ENCODE data around the gene PABPC3. TPM values are rescaled to one million over a fixed set of nuclear protein-coding genes. Genes with fewer than 3 reads are reported as not detected.

PABPC3 gene
- polyA plus RNA-seq, 1 of the 3 experiments (the other 2 are of a cell fraction), result 0.02 TPM

DNA sequence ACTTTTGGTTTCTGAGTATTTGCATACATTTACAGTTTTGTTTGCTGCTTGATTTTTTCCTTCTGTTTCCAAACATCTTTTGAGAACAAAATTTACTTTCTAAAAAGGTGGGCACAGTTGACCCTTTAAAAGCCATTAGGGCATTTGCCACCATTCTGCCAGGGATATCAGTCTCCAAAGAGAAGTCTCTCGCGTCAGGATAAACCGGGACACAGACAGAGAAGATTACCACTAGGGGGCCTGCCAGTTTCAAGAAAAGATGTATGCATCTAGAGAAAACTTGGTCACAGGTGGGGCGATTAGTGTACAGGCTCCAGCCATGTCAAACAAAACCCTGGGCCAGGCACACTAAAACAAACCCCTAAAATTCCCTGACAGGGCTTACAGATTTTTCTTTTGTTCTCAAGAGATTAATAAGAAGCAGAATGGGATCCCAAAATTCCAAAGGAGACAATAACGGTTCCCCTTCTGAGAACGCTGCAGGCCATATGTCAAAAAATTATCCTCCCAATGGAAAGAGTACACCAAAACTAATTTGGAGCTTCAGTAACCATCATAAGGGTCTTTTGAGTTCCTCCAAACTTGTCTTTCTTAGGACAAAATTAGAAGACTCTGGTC, 10.7 kb upstream of the PABPC3 start:
- Histone ChIP-seq H3K4me2 (no peak overlapping the region), H3K27ac (ENCODE audit: low read depth in 2 of 2, low read length in 1 of 2) (no peak overlapping the region), H3K9me2 (no peaks in the 10 kb centered on the region), H3K4me1 (ENCODE audit: control insufficient read depth in 1 of 2, insufficient read depth in 2 of 2, low read depth in 1 of 2, low read length in 1 of 2) (no peaks in the 10 kb centered on the region), H3K4me3 (ENCODE audit: low read depth in 2 of 2, low read length in 1 of 2) (no peak overlapping the region; a peak in 1 of 4 replicates), H3K9ac (no peak overlapping the region), H3K79me2 (ENCODE audit: insufficient read depth) (no peaks in the 10 kb centered on the region), H3F3A (replicated peaks; ENCODE audit: insufficient read depth) (no peaks in the 10 kb centered on the region), H2AFZ (ENCODE audit: low read depth) (no peak overlapping the region), H3K9me3 (no peaks in the 10 kb centered on the region), H3K27me3 (ENCODE audit: insufficient read depth) (peaks cover 16% of the 10 kb centered on the region; the same call in 1 of the 2 replicates), H4K20me1 (ENCODE audit: insufficient read depth) (no peaks in the 10 kb centered on the region), H3K36me3 (replicated peaks in 1 of 2; ENCODE audit: control insufficient read depth in 1 of 2, insufficient read depth in 2 of 2, low read length in 1 of 2) (no peaks in the 10 kb centered on the region)
- CTCF ChIA-PET, result interaction anchor here (0.6 to 4.4 kb wide), 10 partner anchors 8 to 107 kb away, joined by 3 to 27 read pairs (median 4); no protein-coding TSS in a partner anchor
- TF ChIP-seq SMC3 (IDR thresholded peaks at IDR 0.05; ENCODE audit: low read depth, low read length), result peak; percentile 34
- TF ChIP-seq RAD21 (IDR thresholded peaks at IDR 0.05; ENCODE audit: low read length), result peak; percentile 60
- TF ChIP-seq, protein P1, sequence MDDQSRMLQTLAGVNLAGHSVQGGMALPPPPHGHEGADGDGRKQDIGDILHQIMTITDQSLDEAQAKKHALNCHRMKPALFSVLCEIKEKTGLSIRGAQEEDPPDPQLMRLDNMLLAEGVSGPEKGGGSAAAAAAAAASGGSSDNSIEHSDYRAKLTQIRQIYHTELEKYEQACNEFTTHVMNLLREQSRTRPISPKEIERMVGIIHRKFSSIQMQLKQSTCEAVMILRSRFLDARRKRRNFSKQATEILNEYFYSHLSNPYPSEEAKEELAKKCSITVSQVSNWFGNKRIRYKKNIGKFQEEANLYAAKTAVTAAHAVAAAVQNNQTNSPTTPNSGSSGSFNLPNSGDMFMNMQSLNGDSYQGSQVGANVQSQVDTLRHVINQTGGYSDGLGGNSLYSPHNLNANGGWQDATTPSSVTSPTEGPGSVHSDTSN (IDR thresholded peaks at IDR 0.05), result no peak
- TF ChIP-seq, protein P2, sequence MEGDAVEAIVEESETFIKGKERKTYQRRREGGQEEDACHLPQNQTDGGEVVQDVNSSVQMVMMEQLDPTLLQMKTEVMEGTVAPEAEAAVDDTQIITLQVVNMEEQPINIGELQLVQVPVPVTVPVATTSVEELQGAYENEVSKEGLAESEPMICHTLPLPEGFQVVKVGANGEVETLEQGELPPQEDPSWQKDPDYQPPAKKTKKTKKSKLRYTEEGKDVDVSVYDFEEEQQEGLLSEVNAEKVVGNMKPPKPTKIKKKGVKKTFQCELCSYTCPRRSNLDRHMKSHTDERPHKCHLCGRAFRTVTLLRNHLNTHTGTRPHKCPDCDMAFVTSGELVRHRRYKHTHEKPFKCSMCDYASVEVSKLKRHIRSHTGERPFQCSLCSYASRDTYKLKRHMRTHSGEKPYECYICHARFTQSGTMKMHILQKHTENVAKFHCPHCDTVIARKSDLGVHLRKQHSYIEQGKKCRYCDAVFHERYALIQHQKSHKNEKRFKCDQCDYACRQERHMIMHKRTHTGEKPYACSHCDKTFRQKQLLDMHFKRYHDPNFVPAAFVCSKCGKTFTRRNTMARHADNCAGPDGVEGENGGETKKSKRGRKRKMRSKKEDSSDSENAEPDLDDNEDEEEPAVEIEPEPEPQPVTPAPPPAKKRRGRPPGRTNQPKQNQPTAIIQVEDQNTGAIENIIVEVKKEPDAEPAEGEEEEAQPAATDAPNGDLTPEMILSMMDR (IDR thresholded peaks at IDR 0.05), result peak; percentile 70
- POLR2A ChIA-PET, result no interaction called here
- 30% methylated on average over 6 of the region's 6 CpGs for WGBS (ENCODE audit: low lambda C conversion rate)
- peak; percentile 51 for DNase-seq

DNA sequence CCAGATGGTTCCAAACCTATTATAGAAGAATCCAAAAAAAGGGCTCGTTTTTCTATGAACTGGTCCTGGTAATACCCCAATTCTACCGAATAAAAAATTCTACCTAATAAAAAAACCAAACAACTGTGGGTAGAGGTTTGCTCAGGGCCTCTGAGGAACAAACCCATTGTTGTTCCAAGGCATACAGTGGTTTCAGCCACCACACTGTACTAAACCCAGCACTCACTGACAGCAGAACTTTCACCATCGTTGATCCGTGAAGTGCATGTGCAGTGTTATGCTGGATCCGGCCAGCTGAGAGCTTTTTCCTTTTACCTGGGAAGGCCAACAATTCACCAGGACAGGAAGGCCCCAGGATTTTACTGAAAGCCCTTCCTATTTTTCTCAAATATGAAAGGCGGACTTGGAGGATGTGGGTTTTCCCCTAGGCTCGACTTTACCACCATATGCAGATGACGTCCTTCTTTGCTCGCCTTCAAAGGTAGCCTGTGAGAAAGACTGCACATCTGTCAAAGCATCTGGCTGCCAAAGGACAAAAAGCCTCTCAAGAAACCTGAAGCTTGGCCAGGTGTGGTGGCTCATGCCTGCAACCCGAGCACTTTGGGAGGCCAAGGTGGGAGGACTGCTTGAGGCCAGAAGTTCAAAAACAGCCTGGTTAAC, 7.2 kb upstream of the PABPC3 start:
- ChIA-PET POLR2A (no interaction called here), CTCF (interaction anchor here (1.5 to 2.4 kb wide), 2 partner anchors 13 to 26 kb away, joined by 3 to 13 read pairs; no protein-coding TSS in a partner anchor)
- TF ChIP-seq, protein P3, sequence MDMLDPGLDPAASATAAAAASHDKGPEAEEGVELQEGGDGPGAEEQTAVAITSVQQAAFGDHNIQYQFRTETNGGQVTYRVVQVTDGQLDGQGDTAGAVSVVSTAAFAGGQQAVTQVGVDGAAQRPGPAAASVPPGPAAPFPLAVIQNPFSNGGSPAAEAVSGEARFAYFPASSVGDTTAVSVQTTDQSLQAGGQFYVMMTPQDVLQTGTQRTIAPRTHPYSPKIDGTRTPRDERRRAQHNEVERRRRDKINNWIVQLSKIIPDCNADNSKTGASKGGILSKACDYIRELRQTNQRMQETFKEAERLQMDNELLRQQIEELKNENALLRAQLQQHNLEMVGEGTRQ (IDR thresholded peaks at IDR 0.05; ENCODE audit: borderline replicate concordance, low read depth, low read length), result no peak
- TF ChIP-seq RXRA (IDR thresholded peaks at IDR 0.05; ENCODE audit: borderline replicate concordance, low read depth), result no peak
- TF ChIP-seq CHD2 (IDR thresholded peaks at IDR 0.05; ENCODE audit: low read length, partially characterized antibody), result no peak
- TF ChIP-seq, protein P4, sequence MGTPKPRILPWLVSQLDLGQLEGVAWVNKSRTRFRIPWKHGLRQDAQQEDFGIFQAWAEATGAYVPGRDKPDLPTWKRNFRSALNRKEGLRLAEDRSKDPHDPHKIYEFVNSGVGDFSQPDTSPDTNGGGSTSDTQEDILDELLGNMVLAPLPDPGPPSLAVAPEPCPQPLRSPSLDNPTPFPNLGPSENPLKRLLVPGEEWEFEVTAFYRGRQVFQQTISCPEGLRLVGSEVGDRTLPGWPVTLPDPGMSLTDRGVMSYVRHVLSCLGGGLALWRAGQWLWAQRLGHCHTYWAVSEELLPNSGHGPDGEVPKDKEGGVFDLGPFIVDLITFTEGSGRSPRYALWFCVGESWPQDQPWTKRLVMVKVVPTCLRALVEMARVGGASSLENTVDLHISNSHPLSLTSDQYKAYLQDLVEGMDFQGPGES (IDR thresholded peaks at IDR 0.05; ENCODE audit: low read depth, low read length), result no peak
- TF ChIP-seq POLR2AphosphoS5 (IDR thresholded peaks at IDR 0.05; ENCODE audit: low read depth, low read length), result no peak
- no peak for TF ChIP-seq NRF1 (IDR thresholded peaks at IDR 0.05; ENCODE audit: low read depth, low read length)
- no peak for TF ChIP-seq FOXJ3 (CRISPR knock-in tag; IDR thresholded peaks at IDR 0.05)
- TF ChIP-seq, protein P1 (IDR thresholded peaks at IDR 0.05), result no peak
- TF ChIP-seq RCOR1 (IDR thresholded peaks at IDR 0.05; ENCODE audit: low read length), result no peak
- TF ChIP-seq, protein P5, sequence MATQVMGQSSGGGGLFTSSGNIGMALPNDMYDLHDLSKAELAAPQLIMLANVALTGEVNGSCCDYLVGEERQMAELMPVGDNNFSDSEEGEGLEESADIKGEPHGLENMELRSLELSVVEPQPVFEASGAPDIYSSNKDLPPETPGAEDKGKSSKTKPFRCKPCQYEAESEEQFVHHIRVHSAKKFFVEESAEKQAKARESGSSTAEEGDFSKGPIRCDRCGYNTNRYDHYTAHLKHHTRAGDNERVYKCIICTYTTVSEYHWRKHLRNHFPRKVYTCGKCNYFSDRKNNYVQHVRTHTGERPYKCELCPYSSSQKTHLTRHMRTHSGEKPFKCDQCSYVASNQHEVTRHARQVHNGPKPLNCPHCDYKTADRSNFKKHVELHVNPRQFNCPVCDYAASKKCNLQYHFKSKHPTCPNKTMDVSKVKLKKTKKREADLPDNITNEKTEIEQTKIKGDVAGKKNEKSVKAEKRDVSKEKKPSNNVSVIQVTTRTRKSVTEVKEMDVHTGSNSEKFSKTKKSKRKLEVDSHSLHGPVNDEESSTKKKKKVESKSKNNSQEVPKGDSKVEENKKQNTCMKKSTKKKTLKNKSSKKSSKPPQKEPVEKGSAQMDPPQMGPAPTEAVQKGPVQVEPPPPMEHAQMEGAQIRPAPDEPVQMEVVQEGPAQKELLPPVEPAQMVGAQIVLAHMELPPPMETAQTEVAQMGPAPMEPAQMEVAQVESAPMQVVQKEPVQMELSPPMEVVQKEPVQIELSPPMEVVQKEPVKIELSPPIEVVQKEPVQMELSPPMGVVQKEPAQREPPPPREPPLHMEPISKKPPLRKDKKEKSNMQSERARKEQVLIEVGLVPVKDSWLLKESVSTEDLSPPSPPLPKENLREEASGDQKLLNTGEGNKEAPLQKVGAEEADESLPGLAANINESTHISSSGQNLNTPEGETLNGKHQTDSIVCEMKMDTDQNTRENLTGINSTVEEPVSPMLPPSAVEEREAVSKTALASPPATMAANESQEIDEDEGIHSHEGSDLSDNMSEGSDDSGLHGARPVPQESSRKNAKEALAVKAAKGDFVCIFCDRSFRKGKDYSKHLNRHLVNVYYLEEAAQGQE (IDR thresholded peaks at IDR 0.05; ENCODE audit: low read depth, low read length), result no peak
- TF ChIP-seq JUND (IDR thresholded peaks at IDR 0.05), result no peak

More for the DNA sequence above, 7.2 kb upstream of the PABPC3 start:
- H3K9me3 ChIP-seq, result no peaks in the 10 kb centered on the region
- H3K79me2 ChIP-seq (ENCODE audit: insufficient read depth), result no peaks in the 10 kb centered on the region
- H3K9ac ChIP-seq, result no peak overlapping the region
- no peak overlapping the region for H3K27ac ChIP-seq (ENCODE audit: low read depth in 2 of 2, low read length in 1 of 2)
- H3K36me3 ChIP-seq (replicated peaks in 1 of 2; ENCODE audit: control insufficient read depth in 1 of 2, insufficient read depth in 2 of 2, low read length in 1 of 2), result no peaks in the 10 kb centered on the region
- no peaks in the 10 kb centered on the region for H3K9me2 ChIP-seq
- H3F3A ChIP-seq (replicated peaks; ENCODE audit: insufficient read depth), result no peaks in the 10 kb centered on the region
- no peak overlapping the region for H2AFZ ChIP-seq (ENCODE audit: low read depth)
- no peak for DNase-seq
- H3K27me3 ChIP-seq (ENCODE audit: insufficient read depth), result peaks cover 16% of the 10 kb centered on the region; the same call in 1 of the 2 replicates
- H3K4me1 ChIP-seq (ENCODE audit: control insufficient read depth in 1 of 2, insufficient read depth in 2 of 2, low read depth in 1 of 2, low read length in 1 of 2), result no peaks in the 10 kb centered on the region
- WGBS (ENCODE audit: low lambda C conversion rate), result 20% methylated on average over 10 of the region's 10 CpGs
- no peak overlapping the region for H3K4me3 ChIP-seq (ENCODE audit: low read depth in 2 of 2, low read length in 1 of 2)
- H3K4me2 ChIP-seq, result no peak overlapping the region
- H4K20me1 ChIP-seq (ENCODE audit: insufficient read depth), result no peaks in the 10 kb centered on the region
